ENCODE results near the gene PDE2A.

The PDE2A gene

DNA sequence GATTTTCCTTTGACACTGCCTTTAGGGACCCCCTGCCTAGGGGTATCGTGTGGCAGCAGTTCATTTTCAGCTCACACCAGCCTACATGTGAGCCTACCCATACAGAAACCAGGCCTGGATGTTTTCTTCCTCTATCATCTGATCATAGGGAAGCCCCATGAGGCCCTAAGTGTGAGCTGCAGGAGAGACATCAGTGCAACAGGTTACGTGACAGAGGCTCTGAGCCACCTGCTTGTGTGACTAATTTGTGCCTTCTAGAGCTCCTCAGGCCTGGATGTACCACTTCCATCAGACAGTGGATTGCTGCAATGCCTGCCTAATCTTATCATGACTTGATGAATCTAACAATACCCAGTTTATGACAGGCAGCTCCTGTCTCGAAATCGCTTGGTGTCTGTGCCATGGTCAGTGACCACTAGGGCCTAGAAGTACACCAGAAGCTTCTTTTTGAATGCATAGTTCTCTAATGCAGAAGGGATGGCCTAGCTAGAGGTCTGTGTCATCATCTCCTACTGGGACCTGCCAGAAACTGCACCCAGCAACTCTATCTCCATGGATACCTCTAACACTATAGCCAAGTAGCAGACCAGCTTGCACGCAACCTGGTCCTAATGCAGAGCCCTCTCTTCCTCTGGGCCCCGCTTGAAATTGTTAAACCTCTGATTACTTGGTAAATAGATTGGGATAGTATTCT lies 130.2 kb downstream of the PDE2A start:
- no peak for DNase-seq (ENCODE audit: low spot score)

DNA sequence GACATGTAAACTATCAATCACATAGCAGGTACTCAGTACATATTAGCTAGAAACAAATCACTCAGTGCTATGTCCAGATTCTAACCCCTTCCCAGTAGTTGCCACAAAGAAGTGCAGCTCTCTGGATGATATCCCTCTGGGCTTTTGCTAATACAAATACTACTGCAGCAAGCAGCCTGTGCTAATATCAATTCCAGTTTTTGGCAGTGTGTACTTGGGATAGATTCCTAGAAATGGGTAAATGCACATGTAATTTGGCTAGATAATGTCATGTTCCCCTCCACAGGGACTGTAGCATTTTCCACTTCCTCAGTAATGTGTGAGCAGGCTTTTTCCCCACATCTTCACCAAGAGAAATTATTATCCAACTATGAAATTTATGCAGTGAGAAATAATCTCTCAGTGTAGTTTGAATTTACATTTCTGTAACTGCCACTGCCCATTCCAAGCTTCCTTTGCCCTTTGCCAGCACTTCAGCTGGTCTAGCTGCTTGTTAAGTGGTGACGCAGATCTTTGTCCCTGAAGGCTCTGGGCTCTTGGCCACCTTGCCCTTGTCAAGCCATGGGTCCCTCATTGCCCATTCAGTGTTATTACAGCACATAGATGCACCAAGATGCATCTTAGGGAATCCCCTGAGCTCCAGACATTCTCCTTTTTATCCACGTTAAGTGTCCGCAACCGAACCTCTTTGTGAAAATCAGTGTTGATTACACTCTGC lies 132.8 kb downstream of the PDE2A start:
- no peak for DNase-seq (ENCODE audit: low spot score)

DNA sequence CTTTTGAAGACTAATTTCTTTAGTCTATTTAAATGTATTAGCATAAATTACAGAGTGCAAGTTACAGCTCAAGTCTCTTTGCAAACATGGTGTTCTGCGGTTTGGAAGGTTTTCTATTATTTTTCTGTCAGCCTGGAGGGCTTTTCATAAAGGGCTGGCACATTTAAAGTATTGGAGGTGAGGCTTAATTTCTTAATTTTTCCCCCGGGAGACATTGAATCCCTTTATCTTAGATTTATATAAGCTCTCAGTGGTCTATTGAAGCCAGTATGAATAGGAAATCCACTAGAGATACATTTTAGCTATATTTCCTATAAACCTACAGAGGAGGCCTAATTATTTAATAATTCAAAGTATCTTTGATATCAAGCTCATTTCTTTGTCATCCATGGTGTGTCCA lies 137.2 kb downstream of the PDE2A start:
- no peak for DNase-seq (ENCODE audit: low spot score)

DNA sequence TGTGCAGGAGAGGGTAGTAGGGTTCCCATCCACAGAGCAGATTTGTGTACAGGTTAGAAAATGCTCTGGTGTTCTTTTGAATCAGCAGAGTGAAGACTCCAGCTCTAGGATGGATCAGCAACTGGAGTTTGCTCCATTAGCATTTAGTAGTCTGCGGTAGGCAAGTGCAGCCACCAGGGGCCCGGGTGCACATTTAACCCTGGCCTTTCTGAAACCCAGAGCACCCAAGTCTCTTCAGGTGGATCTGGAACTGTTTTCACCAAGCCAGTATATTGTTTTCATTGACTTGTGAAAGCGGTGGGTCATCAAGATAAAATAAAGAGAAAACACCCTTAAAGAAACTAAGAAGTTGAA lies 139.1 kb downstream of the PDE2A start:
- no peak for DNase-seq (ENCODE audit: low spot score)

DNA sequence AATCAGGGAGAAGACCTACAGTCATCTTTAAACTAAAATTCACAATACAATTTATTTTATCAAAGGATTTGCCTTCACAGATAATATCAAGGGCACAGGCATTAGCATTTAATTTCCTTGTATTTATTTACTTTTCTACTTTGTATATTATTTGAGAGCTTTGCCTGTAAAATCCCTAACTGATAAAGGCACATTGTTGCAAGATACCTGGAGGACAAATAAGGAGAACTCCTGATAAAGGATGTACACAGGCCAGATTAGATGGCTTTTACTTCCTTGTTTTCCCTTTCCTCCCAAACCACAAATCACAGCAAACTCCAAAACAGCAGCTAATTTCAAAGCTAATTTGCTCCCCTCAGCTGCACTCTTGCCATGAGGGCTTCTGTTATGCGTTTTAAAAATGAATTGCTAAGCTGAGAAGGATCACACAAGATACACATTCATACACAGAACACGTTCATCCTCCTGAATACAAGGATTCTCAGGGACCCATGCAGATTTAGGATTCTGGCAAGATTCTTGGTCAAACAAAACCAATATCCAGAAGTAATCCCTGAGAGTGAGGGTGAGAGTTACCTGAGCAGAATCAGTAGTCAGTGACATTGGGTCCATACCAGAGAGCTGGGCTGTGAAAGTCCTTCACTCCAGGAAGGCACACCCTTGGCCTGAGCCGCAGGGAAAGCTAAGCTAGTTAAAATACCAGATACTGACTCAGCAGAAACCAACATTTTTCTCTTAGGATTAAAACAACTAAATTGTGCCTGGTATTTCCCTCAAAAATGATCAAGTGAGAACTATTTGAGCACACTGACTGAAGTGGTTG lies 139.6 kb downstream of the PDE2A start:
- no peak for DNase-seq (ENCODE audit: low spot score)

DNA sequence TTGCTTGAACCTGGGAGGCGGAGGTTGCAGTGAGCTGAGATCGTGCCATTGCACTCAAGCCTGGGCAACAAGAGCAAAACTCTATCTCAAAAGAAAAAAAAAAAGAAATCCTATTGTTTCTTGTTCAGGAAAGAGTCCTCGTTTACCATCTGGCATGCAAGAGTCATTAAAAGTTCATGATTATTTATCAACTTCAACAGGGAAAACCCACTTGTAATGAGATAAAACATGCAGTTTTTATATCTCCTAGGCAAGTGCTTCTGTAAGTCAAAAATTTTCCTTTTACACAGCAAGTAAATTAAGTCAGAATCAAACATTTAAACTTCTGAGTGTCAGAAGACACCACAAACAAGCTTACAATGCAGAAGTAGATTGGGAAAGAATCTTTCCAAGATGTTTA lies 145.2 kb downstream of the PDE2A start:
- DNase-seq (ENCODE audit: low spot score), result no peak

DNA sequence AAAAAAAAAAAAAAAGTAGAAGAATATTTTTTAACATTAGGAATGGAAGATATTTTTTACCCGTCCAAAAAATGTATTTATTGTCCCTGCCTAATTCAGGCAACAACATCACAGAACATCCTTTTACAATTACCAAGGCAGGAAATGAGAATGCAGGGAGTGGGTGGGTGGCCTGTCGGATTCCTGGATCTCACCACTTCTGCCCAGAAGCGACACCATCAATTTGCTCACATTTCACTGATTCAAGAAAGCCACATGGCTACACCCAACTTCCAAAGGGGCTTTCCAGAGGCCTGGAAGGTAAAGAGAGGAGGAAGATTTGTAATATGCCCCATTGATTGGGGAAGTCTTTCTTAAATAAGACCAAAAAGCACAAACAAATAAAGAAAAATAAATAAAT lies 146.1 kb downstream of the PDE2A start:
- DNase-seq (ENCODE audit: low spot score), result no peak
